ENCODE results near the gene CACNA1F.

CACNA1F gene

GRCh38 chrX:49226946-49227345, 6.2 kb downstream of the CACNA1F start:
- no peaks in the 10 kb centered on the region for H3K79me2 ChIP-seq (ENCODE audit: insufficient read depth, low read length)
- H3K9me3 ChIP-seq (ENCODE audit: insufficient read depth, low read depth, low read length): no peaks in the 10 kb centered on the region
- H3K9me2 ChIP-seq (replicated peaks; ENCODE audit: low read depth, low read length): no peaks in the 10 kb centered on the region
- no peak for TF ChIP-seq CTCF (conservative IDR thresholded peaks at IDR 0.05; ENCODE audit: low read length)
- TF ChIP-seq EZH2phosphoT487 (IDR thresholded peaks at IDR 0.05; ENCODE audit: borderline replicate concordance): no peak
- H3K4me2 ChIP-seq (ENCODE audit: low read depth, low read length, poor library complexity, severe bottlenecking): no peak overlapping the region
- H3K4me3 ChIP-seq (ENCODE audit: low read length, poor library complexity, severe bottlenecking): no peak overlapping the region
- no peaks in the 10 kb centered on the region for H3K27me3 ChIP-seq (ENCODE audit: insufficient read depth, low read length, poor library complexity, severe bottlenecking)
- no peaks in the 10 kb centered on the region for H3K36me3 ChIP-seq (ENCODE audit: insufficient read depth, low read length)
- no peak overlapping the region for H3K9ac ChIP-seq (ENCODE audit: low read depth, low read length, poor library complexity, severe bottlenecking)
- no peak overlapping the region for H2AFZ ChIP-seq (ENCODE audit: low read length)
- no peaks in the 10 kb centered on the region for H3K4me1 ChIP-seq (ENCODE audit: insufficient read depth, low read length, poor library complexity, severe bottlenecking)
- no peaks in the 10 kb centered on the region for H3F3A ChIP-seq (ENCODE audit: low read depth)
- no peaks in the 10 kb centered on the region for H4K20me1 ChIP-seq (ENCODE audit: insufficient read depth, low read length, poor library complexity, severe bottlenecking)

- H3K9me3 ChIP-seq (ENCODE audit: insufficient read depth, low read depth, low read length): no peaks in the 10 kb centered on the region
- no peak overlapping the region for H2AFZ ChIP-seq (ENCODE audit: low read length)
- H3K4me2 ChIP-seq (ENCODE audit: low read depth, low read length, poor library complexity, severe bottlenecking): no peak overlapping the region
- TF ChIP-seq EZH2phosphoT487 (IDR thresholded peaks at IDR 0.05; ENCODE audit: borderline replicate concordance): no peak
- TF ChIP-seq CTCF (conservative IDR thresholded peaks at IDR 0.05; ENCODE audit: low read length): no peak
- H4K20me1 ChIP-seq (ENCODE audit: insufficient read depth, low read length, poor library complexity, severe bottlenecking): no peaks in the 10 kb centered on the region
- no peaks in the 10 kb centered on the region for H3K4me1 ChIP-seq (ENCODE audit: insufficient read depth, low read length, poor library complexity, severe bottlenecking)
- no peaks in the 10 kb centered on the region for H3F3A ChIP-seq (ENCODE audit: low read depth)
- H3K9me2 ChIP-seq (replicated peaks; ENCODE audit: low read depth, low read length): no peaks in the 10 kb centered on the region
- no peaks in the 10 kb centered on the region for H3K36me3 ChIP-seq (ENCODE audit: insufficient read depth, low read length)
- no peaks in the 10 kb centered on the region for H3K79me2 ChIP-seq (ENCODE audit: insufficient read depth, low read length)
- no peak overlapping the region for H3K9ac ChIP-seq (ENCODE audit: low read depth, low read length, poor library complexity, severe bottlenecking)
- no peaks in the 10 kb centered on the region for H3K27me3 ChIP-seq (ENCODE audit: insufficient read depth, low read length, poor library complexity, severe bottlenecking)
- no peak overlapping the region for H3K4me3 ChIP-seq (ENCODE audit: low read length, poor library complexity, severe bottlenecking)
These were observed 7.3 kb downstream of the CACNA1F start for GRCh38 chrX:49225858-49226257.

GRCh38 chrX:49221868-49222267, 11.3 kb downstream of the CACNA1F start:
- Histone ChIP-seq H3K36me3 (ENCODE audit: insufficient read depth, low read length) (no peaks in the 10 kb centered on the region), H2AFZ (ENCODE audit: low read length) (no peak overlapping the region), H3K9ac (ENCODE audit: low read depth, low read length, poor library complexity, severe bottlenecking) (no peak overlapping the region), H3K9me2 (replicated peaks; ENCODE audit: low read depth, low read length) (no peaks in the 10 kb centered on the region), H3K9me3 (ENCODE audit: insufficient read depth, low read depth, low read length) (no peaks in the 10 kb centered on the region), H3F3A (ENCODE audit: low read depth) (no peaks in the 10 kb centered on the region), H3K4me1 (ENCODE audit: insufficient read depth, low read length, poor library complexity, severe bottlenecking) (no peaks in the 10 kb centered on the region), H3K27me3 (ENCODE audit: insufficient read depth, low read length, poor library complexity, severe bottlenecking) (no peaks in the 10 kb centered on the region), H4K20me1 (ENCODE audit: insufficient read depth, low read length, poor library complexity, severe bottlenecking) (no peaks in the 10 kb centered on the region), H3K79me2 (ENCODE audit: insufficient read depth, low read length) (no peaks in the 10 kb centered on the region), H3K4me2 (ENCODE audit: low read depth, low read length, poor library complexity, severe bottlenecking) (no peak overlapping the region), H3K4me3 (ENCODE audit: low read length, poor library complexity, severe bottlenecking) (no peak overlapping the region)
- TF ChIP-seq CTCF (conservative IDR thresholded peaks at IDR 0.05; ENCODE audit: low read length) (no peak), EZH2phosphoT487 (IDR thresholded peaks at IDR 0.05; ENCODE audit: borderline replicate concordance) (no peak)
